Activated effector memory CD4-positive, alpha-beta T cell treated with Interleukin-2 at 50 U/mL for 16 hours (primary cell): Measurements from ENCODE around the gene SGK1.
"Not testable (repeated sequence)": the region's sequence is repeated elsewhere in the genome, so short reads cannot be mapped to it uniquely, and the experiment has no call there.

Experiments
- DNase-seq: peaks from one replicate; pipeline ENCODE4 v3.0.0-alpha.2; 2020

Gene SGK1

DNA sequence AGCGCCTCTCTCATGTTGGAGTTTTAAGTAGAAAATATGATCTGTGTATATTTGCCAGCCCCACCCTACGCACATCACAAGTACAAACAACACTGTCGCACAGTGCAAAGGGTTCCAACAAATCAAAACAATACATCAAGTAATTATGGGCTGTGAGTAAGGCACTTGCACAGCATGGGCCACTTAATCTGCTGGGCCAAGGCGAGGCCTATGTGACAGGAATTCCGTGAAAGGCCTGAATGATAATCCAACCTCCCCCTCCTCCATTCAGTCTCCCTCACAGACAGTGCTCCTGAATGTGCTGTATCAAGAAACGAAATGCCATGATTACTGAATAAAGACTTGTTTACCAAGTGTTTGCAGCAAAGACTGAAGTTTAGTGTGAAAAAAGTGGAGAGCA lies 135.4 kb downstream of the SGK1 start:
- no peak for DNase-seq

GRCh38 chr6:134181726-134182125 lies 136.2 kb downstream of the SGK1 start:
- DNase-seq = not testable (repeated sequence)

DNA sequence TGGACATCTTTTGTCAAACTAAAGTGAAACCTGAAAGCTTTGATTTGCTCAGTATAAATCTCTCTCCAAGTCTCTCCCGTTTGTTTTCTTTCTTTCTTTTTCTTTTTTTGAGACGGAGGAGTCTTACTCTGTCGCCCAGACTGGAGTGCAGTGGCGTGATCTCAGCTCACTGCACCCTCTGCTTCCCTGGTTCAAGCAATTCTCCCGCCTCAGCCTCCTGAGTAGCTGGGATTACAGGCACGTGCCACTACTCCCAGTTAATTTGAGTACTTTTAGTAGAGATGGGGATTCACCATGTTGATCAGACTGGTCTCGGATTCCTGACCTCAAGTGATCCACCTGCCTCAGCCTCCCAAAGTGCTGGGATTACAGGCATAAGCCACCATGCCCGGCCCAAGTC lies 136.7 kb downstream of the SGK1 start:
- DNase-seq = not testable (repeated sequence)

GRCh38 chr6:134180540-134180939 lies 137.4 kb downstream of the SGK1 start:
- not testable (repeated sequence) for DNase-seq

DNA sequence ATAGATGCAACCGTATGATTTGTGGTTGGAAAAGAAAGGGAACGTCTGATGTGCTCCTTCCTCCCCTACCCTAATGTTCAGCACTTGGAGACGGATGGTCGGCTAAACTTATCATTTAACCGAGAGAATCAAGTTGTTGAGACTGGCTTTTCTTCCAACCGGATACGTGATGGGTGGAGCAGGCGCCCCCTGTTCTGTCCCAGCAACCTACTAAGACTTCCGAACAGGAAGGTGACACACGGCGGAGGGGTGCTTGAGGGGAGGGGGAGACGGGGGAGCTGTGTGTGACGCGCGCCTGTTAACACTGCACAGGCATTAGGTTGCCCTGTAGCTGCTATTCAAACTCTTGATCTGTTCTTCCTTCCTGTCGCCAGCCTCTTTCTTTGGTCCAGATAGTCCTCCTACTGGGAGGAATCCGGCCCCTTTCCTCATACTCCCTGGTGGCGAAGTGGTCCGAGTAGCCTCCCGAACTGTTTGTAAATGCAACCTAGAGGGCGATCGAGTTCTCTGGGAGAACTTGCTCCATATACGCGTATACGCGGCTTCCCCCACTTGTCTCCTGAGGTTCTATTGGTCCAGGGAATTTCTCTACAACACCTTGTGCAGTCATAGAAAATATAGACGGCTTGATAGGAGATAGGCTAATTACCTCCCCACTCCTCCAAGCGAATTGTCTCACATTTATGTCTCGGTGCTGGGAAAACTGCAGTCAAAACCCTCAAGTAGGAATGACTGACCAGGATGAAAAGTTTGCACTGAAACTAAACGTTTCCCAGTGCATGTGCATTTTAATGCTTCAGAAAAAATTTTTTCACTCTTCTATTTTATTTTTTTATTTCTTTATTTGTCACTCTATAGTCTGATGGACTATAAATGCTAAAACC lies 139.5 kb downstream of the SGK1 start:
- peak; percentile 77 for DNase-seq

GRCh38 chr6:134177753-134178160 lies 140.2 kb downstream of the SGK1 start:
- no peak for DNase-seq

- no peak for DNase-seq
Measured at GRCh38 chr6:134177236-134177635, 140.7 kb downstream of the SGK1 start.

GRCh38 chr6:134176264-134176975 lies 141.5 kb downstream of the SGK1 start:
- no peak for DNase-seq

GRCh38 chr6:134175532-134176263 lies 142.2 kb downstream of the SGK1 start:
- peak; percentile 33 for DNase-seq

DNA sequence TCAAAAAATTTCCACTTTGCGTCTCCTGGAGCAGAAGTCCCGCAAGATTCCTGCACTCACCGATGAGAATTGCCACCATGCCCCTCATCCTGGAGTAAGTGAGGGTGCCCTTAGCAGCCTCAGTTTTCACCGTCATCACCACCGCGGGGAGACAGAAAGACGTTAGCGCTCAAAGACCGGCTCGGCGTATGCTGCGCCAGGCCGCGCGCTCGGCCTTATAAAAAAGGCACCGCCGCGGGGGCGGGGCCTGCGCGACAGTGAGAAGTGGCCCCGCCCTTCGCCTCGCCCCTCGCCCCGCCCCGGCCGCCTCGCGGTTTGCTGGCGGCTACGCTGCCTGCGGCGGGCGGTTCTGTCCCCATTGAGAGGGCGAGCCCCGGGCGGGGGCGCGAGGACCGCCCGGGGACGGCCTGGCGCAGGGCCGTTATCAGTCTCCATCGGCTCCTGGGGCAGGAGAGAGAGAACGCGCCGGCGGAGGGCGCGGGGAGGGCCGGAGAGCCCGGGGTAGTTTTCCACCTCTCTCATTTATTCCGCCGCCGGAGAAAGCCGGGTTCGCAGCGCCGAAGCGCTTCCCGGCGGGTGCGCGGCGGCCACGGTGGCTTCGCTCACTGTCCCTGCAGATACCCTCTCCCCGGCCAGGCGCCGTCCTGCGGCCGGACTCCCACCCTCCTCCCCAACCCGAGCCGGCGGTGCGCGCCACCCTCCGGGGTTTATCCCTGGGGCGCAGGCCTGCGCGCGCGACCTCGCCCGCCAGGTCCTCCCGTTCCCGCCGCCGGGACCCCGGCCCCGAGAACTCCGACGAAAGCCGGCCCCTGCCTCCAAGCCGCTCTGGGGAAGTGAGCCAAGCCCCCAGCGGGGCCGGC lies 143.0 kb downstream of the SGK1 start:
- DNase-seq = peak; percentile 91

DNA sequence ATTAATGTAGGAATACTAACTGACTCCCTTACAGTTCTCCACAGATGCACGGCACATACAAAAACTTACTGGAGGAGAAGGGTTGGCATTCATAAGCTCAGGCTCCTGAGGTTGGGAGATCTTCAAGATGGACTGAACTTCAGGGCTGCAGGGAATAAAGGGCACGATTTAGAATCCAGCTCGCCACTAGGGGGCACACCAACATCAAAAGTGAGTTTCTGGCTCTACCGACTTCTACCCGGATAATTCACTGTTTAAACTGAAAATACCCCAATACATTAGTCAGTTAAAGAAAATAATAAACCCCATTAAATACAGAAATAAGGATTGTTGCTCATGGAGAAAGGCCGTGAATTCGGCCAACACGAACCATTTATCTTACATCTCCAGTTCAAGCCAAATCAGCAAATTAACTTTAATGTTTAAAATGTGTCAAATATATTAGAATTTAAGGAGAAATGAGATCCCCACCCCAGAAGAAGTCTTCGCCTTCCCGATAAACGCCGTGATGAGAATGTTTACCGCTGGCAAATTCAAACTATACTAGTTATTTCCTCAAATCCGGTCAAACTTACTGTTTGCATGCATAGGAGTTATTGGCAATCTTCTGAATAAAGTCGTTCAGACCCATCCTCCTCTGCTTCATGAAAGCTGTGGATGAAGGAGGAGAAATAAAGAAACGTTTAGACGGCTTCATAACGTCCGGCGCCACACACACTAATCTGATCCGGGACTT lies 143.8 kb downstream of the SGK1 start:
- DNase-seq = peak; percentile 75

DNA sequence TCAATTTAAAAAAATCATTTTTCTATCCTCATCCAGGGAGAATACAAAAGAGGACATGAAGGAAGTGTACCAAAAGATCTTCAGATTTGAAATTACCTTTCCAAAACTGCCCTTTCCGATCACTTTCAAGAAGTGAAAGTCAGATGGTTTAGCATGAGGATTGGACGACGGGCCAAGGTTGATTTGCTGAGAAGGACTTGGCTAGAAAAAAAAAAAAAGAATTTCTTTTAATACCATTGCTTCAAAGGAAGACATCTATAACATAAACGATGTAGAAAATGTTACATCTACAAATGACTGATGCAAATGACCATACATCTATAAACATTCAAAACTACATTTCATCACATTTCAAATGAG lies 144.6 kb downstream of the SGK1 start:
- DNase-seq = no peak

DNA sequence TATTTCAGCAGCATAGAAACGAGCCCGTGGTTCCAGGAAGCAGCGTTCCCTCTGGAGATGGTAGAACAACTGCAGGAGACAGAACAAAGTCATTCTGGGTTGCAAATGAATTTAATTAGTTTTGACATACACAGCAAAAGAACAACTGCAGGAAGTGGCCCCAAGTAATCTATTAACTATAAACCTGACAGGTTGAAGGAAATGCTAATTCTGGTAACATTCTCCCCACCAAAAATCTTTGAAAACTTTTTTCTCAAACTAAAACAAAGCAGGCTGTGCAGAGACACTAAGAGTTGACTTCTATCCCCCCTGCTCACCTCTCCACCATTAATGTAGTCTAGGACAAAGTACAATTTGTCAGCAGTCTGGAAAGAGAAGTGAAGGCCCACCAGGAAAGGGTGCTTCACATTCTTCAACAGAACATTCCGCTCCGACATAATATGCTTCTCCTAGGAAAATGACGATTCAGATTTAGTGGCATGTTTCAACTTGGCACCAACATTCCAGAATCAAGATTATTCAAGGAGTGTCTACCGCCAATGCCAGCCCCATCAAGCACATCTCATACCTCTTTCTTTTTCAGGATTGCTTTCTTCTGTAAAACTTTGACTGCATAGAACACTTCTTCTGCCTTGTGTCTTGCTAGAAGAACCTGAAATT lies 145.1 kb downstream of the SGK1 start:
- DNase-seq = no peak

GRCh38 chr6:134172020-134172705 lies 145.7 kb downstream of the SGK1 start:
- DNase-seq = no peak

DNA sequence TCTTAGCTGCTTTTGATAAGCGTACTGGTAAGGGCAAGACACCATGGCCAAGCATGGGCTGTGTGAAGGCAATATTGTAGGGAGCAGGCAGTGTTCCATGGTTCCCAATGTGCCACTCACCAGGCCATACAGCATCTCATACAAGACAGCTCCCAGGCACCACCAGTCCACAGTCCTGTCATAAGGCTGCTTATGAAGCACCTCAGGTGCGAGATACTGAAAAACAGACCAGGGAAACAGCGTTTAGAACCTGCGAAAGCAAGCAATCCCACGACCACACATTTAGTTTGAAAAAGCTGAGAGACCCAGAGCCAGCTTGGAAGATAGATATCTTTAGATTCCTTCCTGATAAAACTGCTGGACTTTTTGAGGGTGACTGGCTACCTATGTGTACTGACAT lies 146.4 kb downstream of the SGK1 start:
- DNase-seq = no peak

DNA sequence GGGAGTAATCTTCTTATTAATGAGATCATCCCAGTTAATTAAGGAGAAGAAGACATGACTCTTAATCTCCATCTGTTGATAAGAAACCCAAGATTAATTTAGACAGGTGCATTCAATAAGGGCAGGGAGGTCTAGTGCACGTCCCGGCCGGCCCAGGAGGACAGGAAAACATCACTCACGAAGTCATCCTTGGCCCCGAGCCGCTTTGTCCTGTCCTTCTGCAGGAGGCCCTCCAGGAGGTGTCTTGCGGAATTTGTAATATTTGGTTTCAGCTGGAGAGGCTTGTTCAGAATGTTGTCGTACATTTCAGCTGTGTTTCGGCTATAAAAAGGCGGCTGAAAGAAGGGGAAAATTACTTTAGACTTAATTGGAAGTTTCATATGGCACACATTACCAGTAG lies 147.1 kb downstream of the SGK1 start:
- no peak for DNase-seq

GRCh38 chr6:134169871-134170486 lies 147.9 kb downstream of the SGK1 start:
- no peak for DNase-seq

- no peak for DNase-seq
Measured at GRCh38 chr6:134168590-134169208, 149.2 kb downstream of the SGK1 start.

DNA sequence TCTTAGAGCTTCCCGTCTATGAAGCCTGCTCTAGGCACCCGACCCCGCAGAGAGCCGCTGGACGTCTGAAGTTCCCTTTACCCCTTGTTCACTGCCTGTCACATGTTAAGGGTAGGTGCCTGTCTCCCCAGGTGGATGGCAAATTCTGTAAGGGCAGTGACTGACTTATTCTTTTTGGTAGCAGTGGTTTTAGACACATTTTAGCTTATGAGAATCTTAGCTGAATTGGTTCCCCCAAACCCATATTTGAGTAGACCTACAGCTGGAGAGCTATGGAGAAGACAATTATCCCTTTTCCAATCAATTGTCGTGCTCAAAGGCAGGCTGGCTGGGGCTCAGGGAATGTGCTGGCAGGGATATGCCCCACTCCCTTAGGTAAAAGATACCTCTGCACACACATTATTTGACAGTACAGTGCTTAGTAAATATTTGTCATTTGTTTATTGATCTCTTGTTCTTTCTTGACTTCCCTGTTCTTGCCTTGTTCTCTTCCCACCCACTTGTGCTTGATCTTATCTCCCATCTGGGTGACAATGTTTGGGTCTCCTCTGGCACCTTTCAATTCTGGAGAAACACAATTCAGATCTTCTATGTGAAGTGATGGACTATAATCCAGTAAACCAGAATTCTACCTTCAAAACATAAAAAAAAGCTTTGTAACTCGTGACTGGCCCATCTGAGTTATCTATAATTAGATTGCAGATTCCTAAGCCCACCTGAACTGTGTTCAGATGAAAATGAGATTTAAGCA lies 151.2 kb downstream of the SGK1 start:
- DNase-seq = no peak
